NB4 (cell line): ENCODE data around the gene ASCC3.
"Not testable (repeated sequence)": the region's sequence is repeated elsewhere in the genome, so short reads cannot be mapped to it uniquely, and the experiment has no call there.

Experiments
- DNase-seq: peaks from one replicate; pipeline ENCODE4 v3.0.0; 2010; ENCODE audit warnings: low read depth
- H3K4me3 ChIP-seq: one replicate; pipeline ENCODE4 v1.5.1; 2011; ENCODE audit warnings: mild to moderate bottlenecking, low read depth, low read length, moderate library complexity
- MAX ChIP-seq: IDR thresholded peaks from 2 replicates; pipeline ENCODE4 v1.6.1; 2011; ENCODE audit warnings: low read depth, low read length
- MYC ChIP-seq: IDR thresholded peaks from 2 replicates; pipeline ENCODE4 v1.6.1; 2011; ENCODE audit warnings: low read depth, low read length
- POLR2A ChIP-seq: IDR thresholded peaks from 2 replicates; pipeline ENCODE4 v1.6.1; 2011; ENCODE audit warnings: mild to moderate bottlenecking; ENCODE audit not compliant: insufficient read length; ENCODE audit errors: extremely low read depth
- TF ChIP-seq, protein P1 (sequence below): IDR thresholded peaks from one replicate; pipeline ENCODE4 v1.5.1; 2012; ENCODE audit warnings: low read depth, low read length

ASCC3 gene

GRCh38 chr6:100768816-100769351, 112.2 kb downstream of the ASCC3 start:
- TF ChIP-seq, protein P1, sequence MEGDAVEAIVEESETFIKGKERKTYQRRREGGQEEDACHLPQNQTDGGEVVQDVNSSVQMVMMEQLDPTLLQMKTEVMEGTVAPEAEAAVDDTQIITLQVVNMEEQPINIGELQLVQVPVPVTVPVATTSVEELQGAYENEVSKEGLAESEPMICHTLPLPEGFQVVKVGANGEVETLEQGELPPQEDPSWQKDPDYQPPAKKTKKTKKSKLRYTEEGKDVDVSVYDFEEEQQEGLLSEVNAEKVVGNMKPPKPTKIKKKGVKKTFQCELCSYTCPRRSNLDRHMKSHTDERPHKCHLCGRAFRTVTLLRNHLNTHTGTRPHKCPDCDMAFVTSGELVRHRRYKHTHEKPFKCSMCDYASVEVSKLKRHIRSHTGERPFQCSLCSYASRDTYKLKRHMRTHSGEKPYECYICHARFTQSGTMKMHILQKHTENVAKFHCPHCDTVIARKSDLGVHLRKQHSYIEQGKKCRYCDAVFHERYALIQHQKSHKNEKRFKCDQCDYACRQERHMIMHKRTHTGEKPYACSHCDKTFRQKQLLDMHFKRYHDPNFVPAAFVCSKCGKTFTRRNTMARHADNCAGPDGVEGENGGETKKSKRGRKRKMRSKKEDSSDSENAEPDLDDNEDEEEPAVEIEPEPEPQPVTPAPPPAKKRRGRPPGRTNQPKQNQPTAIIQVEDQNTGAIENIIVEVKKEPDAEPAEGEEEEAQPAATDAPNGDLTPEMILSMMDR, result no peak
- no peak overlapping the region for H3K4me3 ChIP-seq
- no peak for DNase-seq

GRCh38 chr6:100763617-100764241, 117.4 kb downstream of the ASCC3 start:
- no peak overlapping the region for H3K4me3 ChIP-seq
- DNase-seq, result no peak
- TF ChIP-seq, protein P1, result no peak
- TF ChIP-seq MAX (no peak), POLR2A (no peak), MYC (no peak)

GRCh38 chr6:100761841-100762240, 119.3 kb downstream of the ASCC3 start:
- no peak for DNase-seq
- no peak overlapping the region for H3K4me3 ChIP-seq
- no peak for TF ChIP-seq MYC
- TF ChIP-seq, protein P1, result no peak
- no peak for TF ChIP-seq POLR2A

DNA sequence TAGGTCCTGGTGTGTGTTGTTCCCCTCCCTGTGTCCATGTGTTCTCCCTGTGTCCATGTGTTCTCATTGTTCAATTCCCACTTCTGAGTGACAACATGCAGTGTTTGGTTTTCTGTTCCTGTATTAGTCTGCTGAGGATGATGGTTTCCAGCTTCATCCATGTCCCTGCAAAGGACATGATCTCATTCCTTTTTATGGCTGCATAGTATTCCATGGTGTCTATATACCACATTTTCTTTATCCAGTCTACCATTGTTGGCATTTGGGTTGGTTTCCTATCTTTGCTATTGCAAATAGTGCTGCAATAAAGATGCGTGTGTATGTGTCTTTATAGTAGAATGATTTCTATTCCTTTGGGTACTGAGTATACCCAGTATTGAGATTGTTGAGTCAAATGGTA, 122.7 kb downstream of the ASCC3 start:
- DNase-seq, H3K4me3 ChIP-seq: not testable (repeated sequence)

DNA sequence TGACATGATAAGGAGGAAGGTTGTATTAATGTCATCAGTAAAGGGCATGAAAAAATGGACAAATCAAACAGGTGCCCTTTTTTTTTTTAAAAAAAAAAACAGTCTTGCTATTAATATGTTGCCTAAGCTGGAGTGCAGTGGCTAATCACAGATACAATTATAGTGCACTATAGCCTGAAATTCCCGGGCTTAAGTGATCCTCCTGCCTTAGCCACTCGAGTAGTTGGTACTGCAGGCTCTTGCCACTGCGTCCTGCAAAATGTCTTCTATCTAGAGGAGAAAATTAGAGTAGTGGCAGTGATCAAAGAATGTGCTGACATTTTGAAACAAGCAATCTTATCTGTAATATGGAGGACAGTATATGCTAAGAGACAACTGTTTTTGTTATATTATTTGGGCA, 127.7 kb downstream of the ASCC3 start:
- no peak overlapping the region for H3K4me3 ChIP-seq
- DNase-seq, result no peak
- TF ChIP-seq, protein P1, result no peak
- TF ChIP-seq POLR2A (no peak), MYC (no peak), MAX (no peak)

DNA sequence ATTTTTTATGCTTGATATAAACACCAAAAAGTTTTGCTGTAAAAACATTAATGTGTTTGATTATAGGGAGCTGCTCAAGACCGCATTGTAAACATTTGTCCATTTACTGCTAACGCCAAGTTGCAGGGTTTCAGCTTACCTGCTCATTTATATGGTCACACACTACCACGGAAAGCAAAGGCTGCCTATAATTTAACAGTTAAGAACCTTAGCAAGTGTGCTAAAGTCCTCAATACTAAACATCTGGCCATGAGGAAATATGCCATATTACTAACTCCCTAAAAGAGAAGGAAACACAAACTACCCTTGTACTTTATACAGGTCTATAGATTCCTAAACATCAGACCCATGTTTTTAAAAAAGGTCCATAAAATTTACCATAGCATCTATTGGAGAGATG, 129.5 kb downstream of the ASCC3 start:
- DNase-seq, result no peak
- H3K4me3 ChIP-seq, result no peak overlapping the region
- no peak for TF ChIP-seq MYC
- no peak for TF ChIP-seq POLR2A
- TF ChIP-seq, protein P1, result no peak
- TF ChIP-seq MAX, result no peak
